Stomach smooth muscle (tissue), 2 donors: Measurements from ENCODE around the gene ATP1B3.
"Not testable (repeated sequence)": the region's sequence is repeated elsewhere in the genome, so short reads cannot be mapped to it uniquely, and the experiment has no call there.

Experiments used
- H3K27ac ChIP-seq: one replicate; pipeline ENCODE4 v1.7.0; 2013; ENCODE audit warnings: mild to moderate bottlenecking, low read length, inconsistent platforms
- H3K27me3 ChIP-seq, 2 donors: one replicate each; pipeline ENCODE4 v1.7.0; 2013; ENCODE audit warnings: low read length in 2 of 2; ENCODE audit not compliant: insufficient read depth in 2 of 2, control insufficient read depth in 1 of 2
- H3K36me3 ChIP-seq, 2 donors: one replicate each; pipeline ENCODE4 v1.7.0; 2013; ENCODE audit warnings: low read length in 2 of 2; ENCODE audit not compliant: control insufficient read depth in 2 of 2, insufficient read depth in 2 of 2
- H3K4me1 ChIP-seq: one replicate; pipeline ENCODE4 v1.7.0; 2013; ENCODE audit warnings: low read length; ENCODE audit not compliant: control insufficient read depth, insufficient read depth
- H3K4me3 ChIP-seq, 2 donors: one replicate each; pipeline ENCODE4 v1.7.0; 2013; ENCODE audit warnings: low read length in 2 of 2
- H3K9ac ChIP-seq, 2 donors: one replicate each; pipeline ENCODE4 v1.7.0; 2013; ENCODE audit warnings: low read length in 2 of 2, mild to moderate bottlenecking in 1 of 2
- H3K9me3 ChIP-seq, 2 donors: one replicate each; pipeline ENCODE4 v1.7.0; 2013; ENCODE audit warnings: low read length in 2 of 2; ENCODE audit not compliant: control insufficient read depth in 2 of 2
- donor health status: healthy.
- donor health status: Pancreatic carcinoma.

The ATP1B3 gene

DNA sequence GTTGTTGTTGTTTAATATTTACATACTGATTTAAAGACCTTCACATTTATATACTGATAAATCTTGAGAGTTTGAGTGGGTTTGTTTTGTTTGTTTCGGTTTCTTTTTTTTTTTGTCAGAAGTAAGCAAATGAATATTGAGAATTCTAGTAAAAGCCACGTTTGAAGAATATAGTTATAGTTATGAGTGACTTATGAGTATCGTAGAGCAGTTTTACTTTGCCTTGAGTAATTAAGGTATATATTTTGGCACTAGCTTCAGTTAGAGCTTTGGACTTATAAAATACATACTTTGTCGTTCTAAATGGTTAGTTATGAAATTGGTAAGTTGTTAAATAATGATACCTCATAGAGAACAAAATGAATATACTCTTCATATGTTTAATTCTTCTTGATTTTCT, 27.8 kb downstream of the ATP1B3 start:
- peaks cover 0 to 2% of the 10 kb centered on the region in 2 donors for H3K9me3 ChIP-seq
- H3K27ac ChIP-seq, result no peak overlapping the region
- no peaks in the 10 kb centered on the region for H3K4me1 ChIP-seq
- peaks cover 0 to 10% of the 10 kb centered on the region in 2 donors for H3K36me3 ChIP-seq
- H3K4me3 ChIP-seq, result no peak overlapping the region
- no peak overlapping the region for H3K9ac ChIP-seq
- H3K27me3 ChIP-seq, result no peaks in the 10 kb centered on the region

DNA sequence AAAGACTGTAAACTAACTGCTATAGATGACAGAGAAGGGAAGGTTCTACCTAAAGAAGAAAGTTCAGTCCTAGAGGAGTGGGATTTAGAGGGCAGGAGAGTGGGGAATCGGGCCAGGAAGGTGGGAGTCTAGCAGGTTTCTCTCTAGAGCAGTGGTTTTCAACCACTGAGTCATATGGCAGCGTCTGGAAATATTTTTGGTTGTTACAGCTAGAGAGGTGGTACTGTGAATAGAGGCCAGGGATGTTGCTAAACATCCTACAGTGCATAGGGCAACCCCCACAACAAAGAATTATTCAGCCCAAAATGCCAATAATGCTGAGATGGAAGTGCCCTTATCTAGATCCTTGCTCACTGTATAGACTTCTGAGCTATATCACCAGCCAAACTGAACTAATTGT, 28.7 kb downstream of the ATP1B3 start:
- Histone ChIP-seq H3K4me3 (no peak overlapping the region), H3K4me1 (no peaks in the 10 kb centered on the region), H3K36me3 (peaks cover 0 to 10% of the 10 kb centered on the region in 2 donors), H3K27me3 (no peaks in the 10 kb centered on the region), H3K9me3 (peaks cover 0 to 2% of the 10 kb centered on the region in 2 donors), H3K27ac (no peak overlapping the region), H3K9ac (no peak overlapping the region)

DNA sequence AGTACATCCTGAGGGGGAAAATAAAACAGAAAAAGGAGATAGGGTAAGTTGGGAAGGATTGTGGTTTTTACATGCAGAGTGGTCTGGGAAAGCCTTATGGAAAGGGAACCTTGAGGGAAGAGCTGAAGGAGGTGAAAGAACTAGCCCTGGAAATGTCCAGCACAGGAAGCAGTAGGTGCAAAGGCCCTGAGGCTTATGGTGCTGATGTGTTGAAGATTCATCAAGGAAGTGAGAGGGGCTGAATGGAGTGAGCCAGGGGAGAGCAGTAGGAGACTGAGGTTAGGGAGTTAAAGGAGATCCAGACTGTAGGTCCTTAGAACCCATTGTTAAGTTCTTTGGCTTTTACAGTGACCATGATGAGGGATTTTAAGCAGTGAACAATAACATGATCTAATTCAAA, 33.0 kb downstream of the ATP1B3 start:
- peaks cover under 1 to 12% of the 10 kb centered on the region in 2 donors for H3K36me3 ChIP-seq

DNA sequence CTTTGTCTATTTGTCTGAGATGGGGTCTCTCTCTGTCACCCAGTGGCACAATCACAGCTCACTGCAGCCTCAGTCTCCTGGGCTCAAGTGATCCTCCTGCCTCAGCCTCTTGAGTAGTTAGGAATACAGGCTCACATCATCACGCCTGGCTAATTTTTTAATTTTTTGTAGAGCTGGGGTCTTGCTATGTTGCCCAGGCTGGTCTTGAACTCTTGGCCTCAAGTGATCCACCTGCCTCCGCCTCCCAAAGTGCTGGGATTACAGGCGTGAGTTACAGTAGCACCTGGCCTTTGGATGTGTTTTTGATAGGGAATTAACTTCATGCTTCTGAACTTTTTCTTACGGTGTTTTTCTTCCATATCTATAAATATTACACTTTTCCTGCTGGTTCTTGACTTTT, 33.5 kb downstream of the ATP1B3 start:
- not testable (repeated sequence) for H3K4me3 ChIP-seq
- H3K36me3 ChIP-seq, result peaks cover 6 to 14% of the 10 kb centered on the region in 2 donors

More for the DNA sequence above, 33.0 kb downstream of the ATP1B3 start:
- Histone ChIP-seq H3K4me1 (no peaks in the 10 kb centered on the region), H3K27ac (no peak overlapping the region), H3K9ac (no peak overlapping the region), H3K9me3 (no peaks in the 10 kb centered on the region), H3K4me3 (no peak overlapping the region), H3K27me3 (no peaks in the 10 kb centered on the region)

DNA sequence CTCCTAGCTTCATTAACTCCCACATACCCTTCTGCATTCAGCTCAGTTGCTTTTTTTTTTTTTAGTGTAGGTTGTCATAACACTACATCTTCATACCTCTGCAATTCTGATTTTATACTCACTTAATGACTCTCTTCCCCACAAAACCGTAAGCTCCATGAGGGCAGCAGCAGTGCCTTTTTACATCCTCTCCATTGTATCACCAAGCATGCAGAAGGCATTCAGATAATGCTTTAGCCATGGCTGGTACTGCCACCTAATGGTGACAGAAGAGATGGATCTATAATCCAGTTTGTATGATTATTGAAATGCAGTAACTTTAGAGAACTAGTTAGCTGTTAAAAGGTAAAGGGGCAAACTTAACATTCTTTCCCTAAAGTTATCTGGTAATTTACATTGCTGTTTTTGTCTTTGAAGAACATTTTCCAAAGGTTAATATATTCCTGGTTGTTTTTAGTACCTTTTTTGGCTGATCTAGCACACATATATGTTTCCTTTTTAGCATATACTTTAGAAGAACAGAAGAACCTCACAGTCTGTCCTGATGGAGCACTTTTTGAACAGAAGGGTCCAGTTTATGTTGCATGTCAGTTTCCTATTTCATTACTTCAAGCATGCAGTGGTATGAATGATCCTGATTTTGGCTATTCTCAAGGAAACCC, 36.8 kb downstream of the ATP1B3 start:
- Histone ChIP-seq H3K4me3 (no peak overlapping the region), H3K4me1 (no peaks in the 10 kb centered on the region), H3K9me3 (no peaks in the 10 kb centered on the region), H3K9ac (no peak overlapping the region), H3K27me3 (no peaks in the 10 kb centered on the region), H3K36me3 (peaks cover 7 to 16% of the 10 kb centered on the region in 2 donors), H3K27ac (no peak overlapping the region)

More for the DNA sequence above, 33.5 kb downstream of the ATP1B3 start:
- not testable (repeated sequence) for H3K27me3 ChIP-seq, H3K9ac ChIP-seq, H3K4me1 ChIP-seq, H3K27ac ChIP-seq, H3K9me3 ChIP-seq

DNA sequence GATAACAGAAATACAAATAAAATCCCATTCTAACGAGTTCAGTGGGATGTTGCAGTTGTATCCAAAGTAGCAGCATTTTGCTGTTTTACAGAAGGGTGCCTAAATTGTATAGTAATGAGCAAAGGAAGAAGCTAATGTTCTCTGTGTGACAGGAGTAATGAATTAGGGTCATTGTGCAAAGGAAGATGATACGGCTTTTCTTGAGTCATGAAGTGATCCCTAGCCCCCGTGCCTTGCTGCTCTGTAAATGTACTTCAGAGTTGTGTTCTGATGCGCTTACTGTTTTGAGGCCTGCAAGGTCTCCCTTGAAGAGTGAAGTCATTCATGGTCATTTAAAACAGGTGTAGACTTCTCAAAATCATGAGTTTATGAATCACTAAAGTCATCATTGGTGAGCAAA, 37.9 kb downstream of the ATP1B3 start:
- Histone ChIP-seq H3K4me1 (no peaks in the 10 kb centered on the region), H3K4me3 (no peak overlapping the region), H3K36me3 (peaks cover 7 to 10% of the 10 kb centered on the region in 2 donors), H3K27ac (no peak overlapping the region), H3K9me3 (no peaks in the 10 kb centered on the region), H3K9ac (no peak overlapping the region), H3K27me3 (no peaks in the 10 kb centered on the region)

DNA sequence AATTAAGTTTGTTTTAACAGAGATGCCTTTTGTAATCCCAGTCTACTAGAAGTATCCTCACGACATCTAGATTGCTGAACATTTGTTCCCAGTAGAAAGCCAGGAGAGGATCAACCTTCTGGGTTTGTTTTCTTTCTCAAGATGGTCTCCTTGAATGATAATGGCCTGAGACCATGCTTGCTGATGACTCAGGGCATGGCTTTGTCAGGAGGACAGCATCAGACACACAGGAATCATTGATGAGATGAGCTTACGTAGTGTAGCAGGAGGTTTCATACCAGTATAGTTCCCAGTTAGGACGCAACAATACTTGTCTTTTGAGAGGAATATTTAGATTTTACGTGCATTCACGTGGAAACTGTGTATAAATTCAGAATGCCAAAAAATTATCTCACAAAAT, 38.6 kb downstream of the ATP1B3 start:
- Histone ChIP-seq H3K9me3 (no peaks in the 10 kb centered on the region), H3K9ac (no peak overlapping the region), H3K36me3 (peaks cover 9 to 10% of the 10 kb centered on the region in 2 donors), H3K27me3 (no peaks in the 10 kb centered on the region), H3K4me1 (no peaks in the 10 kb centered on the region), H3K4me3 (no peak overlapping the region), H3K27ac (no peak overlapping the region)

DNA sequence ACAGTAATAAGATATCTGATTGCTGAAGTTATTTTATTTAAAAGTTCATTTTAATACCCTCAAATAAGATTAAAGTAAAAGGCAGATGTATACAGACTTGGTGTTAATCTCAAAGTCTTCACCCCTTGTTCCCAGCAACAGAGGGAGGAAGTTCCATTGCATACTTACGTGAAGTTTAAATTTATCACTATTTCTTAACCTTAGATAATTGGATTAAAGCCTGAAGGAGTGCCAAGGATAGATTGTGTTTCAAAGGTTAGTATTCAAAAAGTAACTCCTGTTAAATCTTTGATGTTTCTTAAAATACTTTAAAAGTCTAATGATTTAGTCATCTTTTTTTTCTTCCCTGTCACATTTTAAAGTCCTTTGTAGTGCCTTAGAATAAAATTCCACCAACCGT, 39.3 kb downstream of the ATP1B3 start:
- no peaks in the 10 kb centered on the region for H3K27me3 ChIP-seq
- H3K27ac ChIP-seq, result no peak overlapping the region
- H3K9ac ChIP-seq, result no peak overlapping the region
- no peaks in the 10 kb centered on the region for H3K4me1 ChIP-seq
- H3K4me3 ChIP-seq, result no peak overlapping the region
- no peaks in the 10 kb centered on the region for H3K9me3 ChIP-seq
- peaks cover 10% of the 10 kb centered on the region in 2 donors for H3K36me3 ChIP-seq

DNA sequence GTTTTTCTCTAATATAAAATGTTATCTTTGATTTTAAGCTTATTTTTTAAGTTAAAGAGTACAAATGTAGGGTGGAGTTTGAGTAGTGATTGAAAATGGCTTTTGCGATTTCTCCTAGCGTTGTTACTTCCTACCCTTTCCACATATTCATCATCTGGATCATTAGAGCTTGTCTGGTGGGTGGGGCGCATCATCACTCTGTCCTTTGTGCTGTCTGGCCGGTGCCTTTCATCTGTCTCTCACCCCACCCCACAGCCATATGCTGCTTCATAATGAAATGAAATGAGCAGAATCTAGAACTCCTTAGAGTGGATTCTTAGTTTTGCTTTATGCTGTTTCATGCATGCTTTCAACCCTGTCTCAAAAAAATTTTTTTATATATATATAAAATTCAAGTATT, 44.3 kb downstream of the ATP1B3 start:
- no peak overlapping the region for H3K4me3 ChIP-seq
- H3K9ac ChIP-seq, result no peak overlapping the region
- H3K27me3 ChIP-seq, result no peaks in the 10 kb centered on the region
- H3K4me1 ChIP-seq, result no peaks in the 10 kb centered on the region
- H3K36me3 ChIP-seq, result peaks cover 3 to 6% of the 10 kb centered on the region in 2 donors
- no peaks in the 10 kb centered on the region for H3K9me3 ChIP-seq
- H3K27ac ChIP-seq, result no peak overlapping the region

DNA sequence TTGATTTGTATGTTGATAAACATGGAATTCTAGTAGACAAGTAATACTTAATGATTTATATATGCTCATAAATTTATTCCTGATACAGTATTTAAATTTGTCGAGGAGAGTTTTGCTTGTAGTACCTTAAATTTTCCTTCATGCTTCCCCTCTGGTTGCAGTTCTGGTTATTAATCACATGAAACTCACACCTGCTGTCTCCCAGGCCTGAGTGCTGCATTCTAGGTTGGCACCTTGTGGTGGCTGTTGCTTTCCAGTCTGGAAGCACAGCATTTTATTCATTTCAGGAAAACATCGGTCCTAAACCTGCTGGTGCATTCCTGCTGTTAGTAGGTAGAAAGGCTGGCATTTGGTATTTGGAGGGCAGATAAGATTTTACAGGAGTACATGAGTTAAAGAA, 44.9 kb downstream of the ATP1B3 start:
- Histone ChIP-seq H3K27ac (no peak overlapping the region), H3K27me3 (no peaks in the 10 kb centered on the region), H3K4me1 (no peaks in the 10 kb centered on the region), H3K4me3 (no peak overlapping the region), H3K9ac (no peak overlapping the region), H3K36me3 (peaks cover 3 to 7% of the 10 kb centered on the region in 2 donors), H3K9me3 (no peaks in the 10 kb centered on the region)

DNA sequence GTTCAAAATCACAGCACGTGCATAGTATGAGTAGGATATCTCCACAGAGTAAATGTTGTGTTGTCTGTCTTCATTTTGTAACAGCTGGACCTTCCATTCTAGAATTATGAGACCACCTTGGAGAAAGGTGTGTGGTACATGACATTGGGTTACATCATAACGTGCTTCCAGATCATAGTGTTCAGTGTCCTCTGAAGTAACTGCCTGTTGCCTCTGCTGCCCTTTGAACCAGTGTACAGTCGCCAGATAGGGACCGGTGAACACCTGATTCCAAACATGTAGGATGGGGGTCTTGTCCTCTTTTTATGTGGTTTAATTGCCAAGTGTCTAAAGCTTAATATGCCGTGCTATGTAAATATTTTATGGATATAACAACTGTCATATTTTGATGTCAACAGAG, 49.2 kb downstream of the ATP1B3 start:
- not testable (repeated sequence) for H3K9ac ChIP-seq, H3K4me1 ChIP-seq, H3K4me3 ChIP-seq, H3K27me3 ChIP-seq, H3K27ac ChIP-seq, H3K9me3 ChIP-seq
- peaks cover 9 to 13% of the 10 kb centered on the region in 2 donors for H3K36me3 ChIP-seq
